Activated B cell treated with CpG ODN at 0.5 μM for 24 hours (primary cell): ENCODE measurements around the gene TENM4. TPM values are rescaled to one million over a fixed set of nuclear protein-coding genes. Genes with fewer than 3 reads are reported as not detected.

Experiments
- ATAC-seq: fragments of 200-7000 bp; cut with Tn5 transposase; one replicate; pipeline ENCODE4 v1.10.0; 2021; ENCODE audit warnings: low read depth, mild to moderate bottlenecking, moderate library complexity
- CTCF ChIA-PET: fragments of 350-600 bp; sonication (Branson Sonifier 250); formaldehyde crosslinking; loops from one replicate; lab custom pipeline; 2021; ENCODE audit warnings: antibody characterized with exemption; lab: Charles Lee
- POLR2A ChIA-PET: fragments of 350-600 bp; sonication (Branson Sonifier 250); formaldehyde crosslinking; loops from one replicate; lab custom pipeline; 2021; ENCODE audit warnings: antibody characterized with exemption; lab: Charles Lee
- DNase-seq: peaks from one replicate; pipeline ENCODE4 v3.0.0; 2022
- H3K27ac Mint-ChIP-seq: one replicate; pipeline ENCODE4 v1.8.0; 2020; ENCODE audit warnings: mixed read lengths
- H3K27me3 Mint-ChIP-seq: one replicate; pipeline ENCODE4 v1.8.0; 2021; ENCODE audit warnings: mixed read lengths
- H3K36me3 Mint-ChIP-seq: one replicate; pipeline ENCODE4 v1.8.0; 2021; ENCODE audit warnings: low read depth, mixed read lengths
- H3K4me1 Mint-ChIP-seq: one replicate; pipeline ENCODE4 v1.8.0; 2021; ENCODE audit warnings: mixed read lengths
- H3K4me3 Mint-ChIP-seq: one replicate; pipeline ENCODE4 v1.8.0; 2020; ENCODE audit warnings: mild to moderate bottlenecking, mixed read lengths
- H3K9me3 Mint-ChIP-seq: one replicate; pipeline ENCODE4 v1.8.0; 2020; ENCODE audit warnings: mixed read lengths
- intact Hi-C: fragments of 100-400 bp; cut with micrococcal nuclease; formaldehyde crosslinking; loops from one replicate; pipeline ENCODE4 v1.15.1; 2024
- total RNA-seq: library from RNA; stranded (reverse); gene quantifications from 2 replicates; pipeline ENCODE4 v1.2.3, GENCODE V29; 2022
- TF ChIP-seq, protein P1 (sequence below): fragments of 200-600 bp; IDR thresholded peaks from one replicate; pipeline ENCODE4 v1.8.0; 2022; ENCODE audit warnings: antibody characterized with exemption, mild to moderate bottlenecking

TENM4 gene
- total RNA-seq, 1 donor from 2014 or later = 2.4 TPM

GRCh38 chr11:78605296-78605695, 835.5 kb downstream of the TENM4 start:
- Mint-ChIP-seq H3K9me3 (no peaks in the 10 kb centered on the region), H3K36me3 (no peaks in the 10 kb centered on the region), H3K27ac (no peak overlapping the region), H3K27me3 (peaks cover 36% of the 10 kb centered on the region), H3K4me1 (no peaks in the 10 kb centered on the region), H3K4me3 (no peak overlapping the region)
- TF ChIP-seq, protein P1, sequence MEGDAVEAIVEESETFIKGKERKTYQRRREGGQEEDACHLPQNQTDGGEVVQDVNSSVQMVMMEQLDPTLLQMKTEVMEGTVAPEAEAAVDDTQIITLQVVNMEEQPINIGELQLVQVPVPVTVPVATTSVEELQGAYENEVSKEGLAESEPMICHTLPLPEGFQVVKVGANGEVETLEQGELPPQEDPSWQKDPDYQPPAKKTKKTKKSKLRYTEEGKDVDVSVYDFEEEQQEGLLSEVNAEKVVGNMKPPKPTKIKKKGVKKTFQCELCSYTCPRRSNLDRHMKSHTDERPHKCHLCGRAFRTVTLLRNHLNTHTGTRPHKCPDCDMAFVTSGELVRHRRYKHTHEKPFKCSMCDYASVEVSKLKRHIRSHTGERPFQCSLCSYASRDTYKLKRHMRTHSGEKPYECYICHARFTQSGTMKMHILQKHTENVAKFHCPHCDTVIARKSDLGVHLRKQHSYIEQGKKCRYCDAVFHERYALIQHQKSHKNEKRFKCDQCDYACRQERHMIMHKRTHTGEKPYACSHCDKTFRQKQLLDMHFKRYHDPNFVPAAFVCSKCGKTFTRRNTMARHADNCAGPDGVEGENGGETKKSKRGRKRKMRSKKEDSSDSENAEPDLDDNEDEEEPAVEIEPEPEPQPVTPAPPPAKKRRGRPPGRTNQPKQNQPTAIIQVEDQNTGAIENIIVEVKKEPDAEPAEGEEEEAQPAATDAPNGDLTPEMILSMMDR = no peak
- intact Hi-C loops = no loop called here
- ChIA-PET CTCF (no interaction called here), POLR2A (no interaction called here)
- ATAC-seq (no peak), DNase-seq (no peak)

DNA sequence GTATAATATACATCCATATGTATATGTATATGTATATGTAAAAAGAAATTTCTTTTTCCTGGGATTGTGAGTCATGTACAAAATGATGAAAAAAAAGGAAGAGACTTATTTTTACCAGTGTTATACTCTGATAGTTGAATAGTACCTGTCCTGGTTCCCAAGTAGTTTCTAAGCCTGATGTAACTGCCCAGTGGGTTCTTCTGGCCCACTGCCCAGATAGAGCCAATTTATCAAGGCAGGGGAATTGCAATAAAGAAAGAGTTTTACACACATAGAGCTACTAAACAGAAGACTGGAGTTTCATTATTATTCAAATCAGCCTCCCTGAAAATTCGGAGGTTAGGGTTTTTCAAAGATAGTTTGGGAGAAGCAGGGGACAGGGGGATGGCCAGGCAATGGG, 837.0 kb downstream of the TENM4 start:
- H3K27me3 Mint-ChIP-seq = peaks cover 47% of the 10 kb centered on the region
- intact Hi-C loops = no loop called here
- TF ChIP-seq, protein P1 = no peak
- H3K36me3 Mint-ChIP-seq = no peaks in the 10 kb centered on the region
- CTCF ChIA-PET = no interaction called here
- DNase-seq (no peak), ATAC-seq (no peak)
- H3K9me3 Mint-ChIP-seq = no peaks in the 10 kb centered on the region
- no peak overlapping the region for H3K4me3 Mint-ChIP-seq
- H3K4me1 Mint-ChIP-seq = no peaks in the 10 kb centered on the region
- POLR2A ChIA-PET = no interaction called here
- no peak overlapping the region for H3K27ac Mint-ChIP-seq
